Measurements from ENCODE around the gene INTS14.

DNA sequence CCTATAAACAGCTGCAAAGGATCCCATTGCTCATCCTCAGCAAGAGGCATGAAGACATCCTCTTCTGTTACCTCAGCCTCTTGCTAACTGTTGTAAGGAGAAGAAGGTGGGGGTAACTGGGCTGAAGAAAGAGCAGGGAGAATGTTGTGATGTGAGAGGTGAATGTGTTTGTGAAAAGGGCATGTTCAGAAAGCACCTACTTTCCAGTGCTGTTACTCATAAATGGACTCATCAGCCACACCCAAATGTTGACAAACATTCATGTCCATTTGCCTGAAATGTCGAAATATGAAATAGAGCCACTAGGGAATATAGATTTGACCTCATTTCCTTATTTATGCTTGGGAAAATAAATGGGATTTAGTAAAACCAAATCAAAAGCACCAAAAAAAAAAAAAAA is 23.4 kb upstream of the INTS14 start:
- TF ChIP-seq, protein P1, sequence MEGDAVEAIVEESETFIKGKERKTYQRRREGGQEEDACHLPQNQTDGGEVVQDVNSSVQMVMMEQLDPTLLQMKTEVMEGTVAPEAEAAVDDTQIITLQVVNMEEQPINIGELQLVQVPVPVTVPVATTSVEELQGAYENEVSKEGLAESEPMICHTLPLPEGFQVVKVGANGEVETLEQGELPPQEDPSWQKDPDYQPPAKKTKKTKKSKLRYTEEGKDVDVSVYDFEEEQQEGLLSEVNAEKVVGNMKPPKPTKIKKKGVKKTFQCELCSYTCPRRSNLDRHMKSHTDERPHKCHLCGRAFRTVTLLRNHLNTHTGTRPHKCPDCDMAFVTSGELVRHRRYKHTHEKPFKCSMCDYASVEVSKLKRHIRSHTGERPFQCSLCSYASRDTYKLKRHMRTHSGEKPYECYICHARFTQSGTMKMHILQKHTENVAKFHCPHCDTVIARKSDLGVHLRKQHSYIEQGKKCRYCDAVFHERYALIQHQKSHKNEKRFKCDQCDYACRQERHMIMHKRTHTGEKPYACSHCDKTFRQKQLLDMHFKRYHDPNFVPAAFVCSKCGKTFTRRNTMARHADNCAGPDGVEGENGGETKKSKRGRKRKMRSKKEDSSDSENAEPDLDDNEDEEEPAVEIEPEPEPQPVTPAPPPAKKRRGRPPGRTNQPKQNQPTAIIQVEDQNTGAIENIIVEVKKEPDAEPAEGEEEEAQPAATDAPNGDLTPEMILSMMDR (IDR thresholded peaks at IDR 0.05), result no peak
- TF ChIP-seq POLR2A (IDR thresholded peaks at IDR 0.05), result no peak

Data from esophagus squamous epithelium (tissue), 4 donors.